Fibroblast of lung (primary cell): ENCODE results near the gene SLC24A5. TPM values are rescaled to one million over a fixed set of nuclear protein-coding genes. Genes with fewer than 3 reads are reported as not detected.

Experiments
- DNase-seq, 2 donors: peaks; one replicate each; pipeline versions ENCODE4 v3.0.0 to v3.0.0-alpha.2; 2010; ENCODE audit warnings: low read depth in 2 of 2
- H2AFZ ChIP-seq: 2 replicates; pipeline ENCODE4 v1.5.1; 2012; ENCODE audit warnings: low read length, control low read depth, inconsistent platforms
- H3K27ac ChIP-seq: 2 replicates; pipeline ENCODE4 v1.5.1; 2011; ENCODE audit warnings: low read length, control low read depth; ENCODE audit not compliant: insufficient read depth
- H3K27me3 ChIP-seq: 2 replicates; pipeline ENCODE4 v1.5.1; 2011; ENCODE audit warnings: mild to moderate bottlenecking, low read length; ENCODE audit not compliant: control insufficient read depth, insufficient read depth
- H3K36me3 ChIP-seq: 2 replicates; pipeline ENCODE4 v1.5.1; 2011; ENCODE audit warnings: low read length; ENCODE audit not compliant: control insufficient read depth, insufficient read depth
- H3K4me1 ChIP-seq: 2 replicates; pipeline ENCODE4 v1.5.1; 2011; ENCODE audit warnings: low read length; ENCODE audit not compliant: control insufficient read depth, insufficient read depth; ENCODE audit errors: extremely low read depth
- H3K4me2 ChIP-seq: 2 replicates; pipeline ENCODE4 v1.5.1; 2011; ENCODE audit warnings: low read length, control low read depth; ENCODE audit not compliant: insufficient read depth; ENCODE audit errors: extremely low read depth
- H3K4me3 ChIP-seq, 4 experiments: fragments of 200-600 bp in 1 of 4; sonication (generic) in 1 of 4; replicated peaks in 1 of 4; 2 replicates each; pipeline ENCODE4 v1.5.1; 2011 to 2016; ENCODE audit warnings: low read length in 4 of 4, low read depth in 3 of 4, mild to moderate bottlenecking in 3 of 4, control low read depth in 2 of 4, inconsistent platforms in 1 of 4, mixed read lengths in 1 of 4; ENCODE audit not compliant: insufficient read depth in 1 of 4; ENCODE audit errors: control extremely low read depth in 1 of 4
- H3K79me2 ChIP-seq: 2 replicates; pipeline ENCODE4 v1.5.1; 2012; ENCODE audit warnings: mild to moderate bottlenecking, low read length, inconsistent platforms; ENCODE audit not compliant: control insufficient read depth, insufficient read depth
- H3K9ac ChIP-seq: 2 replicates; pipeline ENCODE4 v1.5.1; 2011; ENCODE audit warnings: mild to moderate bottlenecking, low read length, control low read depth; ENCODE audit not compliant: insufficient read depth
- H3K9me3 ChIP-seq: 2 replicates; pipeline ENCODE4 v1.5.1; 2012; ENCODE audit warnings: low read depth, low read length; ENCODE audit not compliant: control insufficient read depth, insufficient read depth
- H4K20me1 ChIP-seq: 2 replicates; pipeline ENCODE4 v1.5.1; 2011; ENCODE audit warnings: low read length; ENCODE audit not compliant: control insufficient read depth, insufficient read depth; ENCODE audit errors: extremely low read depth
- EZH2 ChIP-seq: IDR thresholded peaks from 2 replicates; pipeline ENCODE4 v1.5.1; 2012; ENCODE audit warnings: low read length, control low read depth, mild to moderate bottlenecking; ENCODE audit errors: missing control alignments
- polyA plus RNA-seq, 2 donors: library from polyadenylated mRNA; depleted of rRNA in 1 of 2; stranded (reverse) in 1 of 2; unstranded in 1 of 2; fragments of >200 nt; gene quantifications; 2 replicates each; pipeline ENCODE4 v1.2.1, GENCODE V29; 2011 to 2012; ENCODE audit warnings: missing spikeins in 1 of 2
- total RNA-seq: library from RNA; depleted of rRNA; stranded (reverse); fragments of >200 nt; gene quantifications from 2 replicates; pipeline ENCODE4 v1.2.1, GENCODE V29; 2014
- TF ChIP-seq, protein P1 (sequence below), 2 donors: IDR thresholded peaks in 1 of 2; conservative IDR thresholded peaks in 1 of 2; 1 replicate in 1 of 2; 2 replicates in 1 of 2; pipeline ENCODE4 v1.5.1; 2011 to 2012; ENCODE audit warnings: low read length in 2 of 2, control low read depth in 1 of 2, inconsistent platforms in 1 of 2, low read depth in 1 of 2, mild to moderate bottlenecking in 1 of 2

SLC24A5 gene
- total and polyA plus RNA-seq, 2 donors (not counting 1 experiment from before 2014, with no cell fraction given) = not detected

DNA sequence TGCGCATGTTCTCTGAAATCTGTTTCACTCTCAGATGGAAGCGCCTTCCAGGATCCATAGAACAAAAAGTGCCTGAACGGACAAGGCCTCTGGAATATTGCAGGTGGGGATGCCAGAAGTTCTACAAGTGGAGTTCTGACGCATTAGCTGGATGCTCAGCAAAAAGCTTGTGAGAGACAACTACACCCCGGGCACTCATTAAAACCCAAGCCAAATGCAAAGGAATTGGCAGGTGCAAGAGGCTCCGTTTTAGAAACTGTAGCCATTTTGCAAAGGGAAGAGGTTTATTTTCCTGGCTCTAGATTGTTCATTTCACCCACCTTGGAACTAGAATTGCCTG, 35.2 kb upstream of the SLC24A5 start:
- Histone ChIP-seq H3K27ac (no peak overlapping the region), H3K4me3 (no peak overlapping the region), H3K9me3 (no peaks in the 10 kb centered on the region), H3K9ac (no peak overlapping the region), H3K27me3 (peaks cover 4% of the 10 kb centered on the region), H4K20me1 (no peaks in the 10 kb centered on the region), H3K4me1 (no peaks in the 10 kb centered on the region), H3K4me2 (no peak overlapping the region), H2AFZ (no peak overlapping the region), H3K36me3 (no peaks in the 10 kb centered on the region), H3K79me2 (no peaks in the 10 kb centered on the region)
- DNase-seq = no peak
- TF ChIP-seq EZH2 = no peak
- TF ChIP-seq, protein P1, sequence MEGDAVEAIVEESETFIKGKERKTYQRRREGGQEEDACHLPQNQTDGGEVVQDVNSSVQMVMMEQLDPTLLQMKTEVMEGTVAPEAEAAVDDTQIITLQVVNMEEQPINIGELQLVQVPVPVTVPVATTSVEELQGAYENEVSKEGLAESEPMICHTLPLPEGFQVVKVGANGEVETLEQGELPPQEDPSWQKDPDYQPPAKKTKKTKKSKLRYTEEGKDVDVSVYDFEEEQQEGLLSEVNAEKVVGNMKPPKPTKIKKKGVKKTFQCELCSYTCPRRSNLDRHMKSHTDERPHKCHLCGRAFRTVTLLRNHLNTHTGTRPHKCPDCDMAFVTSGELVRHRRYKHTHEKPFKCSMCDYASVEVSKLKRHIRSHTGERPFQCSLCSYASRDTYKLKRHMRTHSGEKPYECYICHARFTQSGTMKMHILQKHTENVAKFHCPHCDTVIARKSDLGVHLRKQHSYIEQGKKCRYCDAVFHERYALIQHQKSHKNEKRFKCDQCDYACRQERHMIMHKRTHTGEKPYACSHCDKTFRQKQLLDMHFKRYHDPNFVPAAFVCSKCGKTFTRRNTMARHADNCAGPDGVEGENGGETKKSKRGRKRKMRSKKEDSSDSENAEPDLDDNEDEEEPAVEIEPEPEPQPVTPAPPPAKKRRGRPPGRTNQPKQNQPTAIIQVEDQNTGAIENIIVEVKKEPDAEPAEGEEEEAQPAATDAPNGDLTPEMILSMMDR (conservative IDR thresholded peaks at IDR 0.05 in 1 of 2, IDR thresholded peaks at IDR 0.05 in 1 of 2; ENCODE audit: low read depth in 1 of 2, low read length in 2 of 2) = no peak

DNA sequence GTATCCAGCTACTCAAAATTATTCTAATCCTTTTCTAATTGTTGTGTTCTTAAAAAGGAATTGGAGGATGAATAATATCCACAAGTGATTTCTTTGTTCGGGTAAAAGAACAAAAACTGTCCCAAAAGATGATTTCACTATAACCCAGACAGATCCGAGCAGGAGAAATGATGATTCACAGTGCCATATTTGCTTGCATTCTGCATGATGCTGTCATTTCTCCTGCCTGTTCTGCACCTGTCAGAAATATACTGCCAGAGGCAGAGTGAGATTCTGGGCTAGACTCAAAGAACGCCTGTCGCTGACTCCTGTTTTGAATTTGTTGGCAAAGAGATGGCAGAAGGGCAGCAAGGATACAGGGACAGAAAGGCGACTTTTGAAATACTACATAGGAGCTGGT, 34.7 kb upstream of the SLC24A5 start:
- H3K79me2 ChIP-seq = no peaks in the 10 kb centered on the region
- H3K27me3 ChIP-seq = peaks cover 4% of the 10 kb centered on the region
- no peaks in the 10 kb centered on the region for H4K20me1 ChIP-seq
- H3K4me3 ChIP-seq = no peak overlapping the region
- no peak overlapping the region for H3K27ac ChIP-seq
- H3K9ac ChIP-seq = no peak overlapping the region
- no peak for TF ChIP-seq EZH2
- TF ChIP-seq, protein P1 (conservative IDR thresholded peaks at IDR 0.05 in 1 of 2, IDR thresholded peaks at IDR 0.05 in 1 of 2; ENCODE audit: low read depth in 1 of 2, low read length in 2 of 2) = no peak
- H2AFZ ChIP-seq = no peak overlapping the region
- no peaks in the 10 kb centered on the region for H3K9me3 ChIP-seq
- peak in 1 of 2 donors; percentile 48 for DNase-seq
- H3K4me1 ChIP-seq = no peaks in the 10 kb centered on the region
- no peaks in the 10 kb centered on the region for H3K36me3 ChIP-seq
- peak overlapping the region; percentile 40 for H3K4me2 ChIP-seq

DNA sequence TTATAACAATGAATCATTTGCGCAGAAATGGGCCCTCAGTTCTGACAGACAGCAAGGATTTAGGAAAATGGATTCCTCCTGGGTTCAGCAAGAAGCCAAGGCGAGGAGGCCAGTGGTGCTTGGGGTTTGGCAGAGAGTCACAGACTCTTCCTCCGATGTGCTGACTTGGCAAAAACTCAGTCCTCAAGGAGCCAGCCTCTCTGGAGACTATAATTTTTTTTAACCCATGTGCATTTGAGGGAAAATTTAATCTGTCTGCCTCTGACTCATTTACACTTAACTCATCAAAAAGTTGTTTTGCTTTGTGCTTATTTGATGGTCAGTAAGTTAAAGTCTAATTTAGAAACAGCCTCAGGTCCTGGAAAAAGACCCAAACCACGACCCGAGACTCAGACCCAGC, 34.2 kb upstream of the SLC24A5 start:
- Histone ChIP-seq H2AFZ (no peak overlapping the region), H3K9ac (no peak overlapping the region), H4K20me1 (no peaks in the 10 kb centered on the region), H3K36me3 (no peaks in the 10 kb centered on the region), H3K9me3 (no peaks in the 10 kb centered on the region), H3K4me1 (no peaks in the 10 kb centered on the region), H3K27me3 (peaks cover 4% of the 10 kb centered on the region), H3K4me2 (peak overlapping the region; percentile 40), H3K4me3 (no peak overlapping the region), H3K79me2 (no peaks in the 10 kb centered on the region), H3K27ac (no peak overlapping the region)
- DNase-seq = peak; percentile 75 to 85
- no peak for TF ChIP-seq EZH2
- TF ChIP-seq, protein P1 (conservative IDR thresholded peaks at IDR 0.05 in 1 of 2, IDR thresholded peaks at IDR 0.05 in 1 of 2; ENCODE audit: low read depth in 1 of 2, low read length in 2 of 2) = no peak
